GM12891 (cell line): ENCODE data around the gene LRRC1.

Source experiments
- PAX5 ChIP-seq: IDR thresholded peaks from 2 replicates; pipeline ENCODE4 v1.6.1; 2011; ENCODE audit warnings: low read length, moderate library complexity, mild to moderate bottlenecking; ENCODE audit not compliant: insufficient read depth, severe bottlenecking
- POLR2A ChIP-seq: IDR thresholded peaks from 2 replicates; pipeline ENCODE4 v1.6.1; 2011; ENCODE audit warnings: low read depth, low read length, control low read depth
- POLR2AphosphoS5 ChIP-seq: IDR thresholded peaks from 2 replicates; pipeline ENCODE4 v1.6.1; 2011; ENCODE audit warnings: low read depth, low read length, control low read depth
- POU2F2 ChIP-seq: IDR thresholded peaks from 2 replicates; pipeline ENCODE4 v1.6.1; 2011; ENCODE audit warnings: low read depth, mild to moderate bottlenecking, control low read depth, low read length, moderate library complexity
- SPI1 ChIP-seq: IDR thresholded peaks from 2 replicates; pipeline ENCODE4 v1.6.1; 2011; ENCODE audit warnings: low read depth, low read length, control low read depth
- TAF1 ChIP-seq: IDR thresholded peaks from 2 replicates; pipeline ENCODE4 v1.6.1; 2011; ENCODE audit warnings: low read depth, low read length, control low read depth

DNA sequence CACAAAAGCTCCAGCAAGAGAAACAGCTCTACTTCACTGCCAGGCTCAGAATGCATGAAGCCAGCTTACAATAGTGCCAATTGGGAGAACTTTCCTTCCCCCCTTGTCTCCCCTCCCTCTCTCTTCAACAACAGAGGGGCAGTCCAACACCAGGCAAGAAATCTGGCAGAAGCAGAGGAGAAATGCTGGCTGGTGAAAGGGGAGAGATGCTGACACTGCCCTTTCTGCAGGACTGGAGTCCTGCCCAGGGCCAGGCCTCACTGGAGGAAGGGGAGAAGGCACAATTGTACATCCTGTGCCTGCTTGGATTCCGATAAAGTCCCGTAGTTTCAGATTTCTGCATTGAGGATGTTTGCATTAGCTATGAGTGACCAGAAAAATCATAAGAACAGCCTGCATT is 148.6 kb downstream of the LRRC1 start:
- no peak for TF ChIP-seq SPI1
- TF ChIP-seq POLR2A, result no peak
- TF ChIP-seq POU2F2, result no peak
- no peak for TF ChIP-seq POLR2AphosphoS5
- no peak for TF ChIP-seq TAF1
- no peak for TF ChIP-seq PAX5
